K562 (cell line): ENCODE results near the gene LAMP1. TPM values are rescaled to one million over a fixed set of nuclear protein-coding genes. Genes with fewer than 3 reads are reported as not detected.

ENCODE experiments used
- ATAC-seq: fragments of 200-7000 bp; cut with Tn5 transposase; 3 replicates; pipeline ENCODE4 v1.9.1; 2020; ENCODE audit warnings: moderate library complexity
- BruUV-seq: library from RNA; stranded (reverse); fragments of 400-500 nt; replicated peaks from 2 replicates; lab custom pipeline; 2021; lab: Mats Ljungman, UMichigan
- CTCF ChIA-PET: fragments of 300-600 bp; formaldehyde crosslinking; extraction: SDS; loops from one replicate; lab custom pipeline; 2021; ENCODE audit warnings: low intra/inter-chr PET ratio; lab: Yijun Ruan, JAX
- POLR2A ChIA-PET: fragments of 300-600, 350-650 bp; sonication (Branson Sonifier 250); formaldehyde crosslinking; extraction: SDS; loops from one replicate; lab custom pipeline; 2021; ENCODE audit warnings: antibody characterized with exemption, inconsistent platforms; lab: Yijun Ruan, JAX
- DNase-seq, 4 experiments: peaks; one replicate each; pipeline versions ENCODE4 v3.0.0 to v3.0.0-alpha.2; 2011 to 2018; ENCODE audit warnings: low spot score in 3 of 4, mixed read lengths in 3 of 4; ENCODE audit errors: extremely low read depth in 1 of 4
- FAIRE-seq: peaks from 2 replicates; lab custom pipeline; 2011; peaks lifted over from hg19 to GRCh38; lab: Jason Lieb, UNC
- H2AFZ ChIP-seq: 2 replicates; pipeline ENCODE4 v1.6.0; 2011; ENCODE audit warnings: low read depth, low read length, control low read depth, inconsistent platforms
- H3K27ac ChIP-seq: fragments of 200-600 bp; 3 replicates; pipeline ENCODE4 v1.8.0; 2011; ENCODE audit warnings: low read depth, mild to moderate bottlenecking, control low read depth, inconsistent platforms, low read length, moderate library complexity, mixed read lengths; ENCODE audit errors: extremely low read depth
- H3K27me3 ChIP-seq, 2 experiments: fragments of 300-600 bp in 1 of 2; 2 replicates in 1 of 2; 3 replicates in 1 of 2; pipeline versions ENCODE4 v1.6.0 to v1.8.0; 2011; ENCODE audit warnings: inconsistent platforms in 2 of 2, low read length in 2 of 2, mild to moderate bottlenecking in 1 of 2, mixed read lengths in 1 of 2, moderate library complexity in 1 of 2; ENCODE audit not compliant: control insufficient read depth in 2 of 2, insufficient read depth in 2 of 2
- H3K36me3 ChIP-seq: fragments of 300-600 bp; 3 replicates; pipeline ENCODE4 v1.8.0; 2011; ENCODE audit warnings: mild to moderate bottlenecking, low read length, inconsistent platforms; ENCODE audit not compliant: control insufficient read depth, insufficient read depth
- H3K4me1 ChIP-seq, 2 experiments: fragments of 200-600 bp in 1 of 2; replicated peaks in 1 of 2; 2 replicates in 1 of 2; 3 replicates in 1 of 2; pipeline versions ENCODE4 v1.5.1 to v1.8.0; 2011; ENCODE audit warnings: inconsistent platforms in 2 of 2, low read length in 2 of 2, mild to moderate bottlenecking in 1 of 2, mixed read lengths in 1 of 2, moderate library complexity in 1 of 2; ENCODE audit not compliant: control insufficient read depth in 2 of 2, insufficient read depth in 2 of 2
- H3K4me2 ChIP-seq: 2 replicates; pipeline ENCODE4 v1.6.1; 2011; ENCODE audit warnings: low read length, control low read depth, inconsistent platforms, mixed read lengths; ENCODE audit not compliant: insufficient read depth
- H3K4me3 ChIP-seq: fragments of 200-600 bp; sonication (generic), shearing (Covaris generic); 2 replicates; pipeline ENCODE4 v1.5.1; 2016; ENCODE audit warnings: control low read depth, inconsistent platforms
- H3K79me2 ChIP-seq: fragments of 200-600 bp; 3 replicates; pipeline ENCODE4 v1.8.0; 2011; ENCODE audit warnings: low read length, inconsistent platforms; ENCODE audit not compliant: control insufficient read depth, insufficient read depth
- H3K9ac ChIP-seq, 2 experiments: 2 replicates each; pipeline versions ENCODE4 v1.6.0 to v1.6.1; 2011; ENCODE audit warnings: low read depth in 2 of 2, low read length in 2 of 2, control low read depth in 1 of 2, inconsistent platforms in 1 of 2, mild to moderate bottlenecking in 1 of 2, mixed read lengths in 1 of 2; ENCODE audit not compliant: insufficient read depth in 1 of 2
- H3K9me1 ChIP-seq: one replicate; pipeline ENCODE4 v1.6.0; 2011; ENCODE audit warnings: inconsistent platforms, mild to moderate bottlenecking, low read length, moderate library complexity; ENCODE audit not compliant: control insufficient read depth, insufficient read depth
- H3K9me3 ChIP-seq: replicated peaks from 2 replicates; pipeline ENCODE4 v1.5.1; 2011; ENCODE audit warnings: low read depth, low read length, inconsistent platforms; ENCODE audit not compliant: control insufficient read depth, insufficient read depth
- H4K20me1 ChIP-seq: replicated peaks from 2 replicates; pipeline ENCODE4 v1.6.1; 2011; ENCODE audit warnings: low read length, inconsistent platforms, mixed read lengths; ENCODE audit not compliant: control insufficient read depth, insufficient read depth
- EGR1 ChIP-seq: fragments of 450-650 bp; conservative IDR thresholded peaks from 2 replicates; pipeline ENCODE4 v1.6.1; 2017; ENCODE audit warnings: mild to moderate bottlenecking
- FOXJ2 ChIP-seq: fragments of 200-800 bp; sonication (Bioruptor generic); IDR thresholded peaks from 2 replicates; pipeline ENCODE4 v1.6.1; 2016; ENCODE audit warnings: missing genetic modification characterization, missing compliant biosample characterization
- HNRNPUL1 ChIP-seq: fragments of 200-400 bp; formaldehyde crosslinking; IDR thresholded peaks from 2 replicates; pipeline ENCODE4 v1.6.1; 2017; ENCODE audit warnings: low read length
- NCOR1 ChIP-seq: fragments of 450-650 bp; IDR thresholded peaks from 2 replicates; pipeline ENCODE4 v1.6.1; 2016; ENCODE audit warnings: mild to moderate bottlenecking, moderate library complexity
- PHTF2 ChIP-seq: fragments of 250-450 bp; sonication (Bioruptor Pico); IDR thresholded peaks from 2 replicates; pipeline ENCODE4 v1.5.0; 2021; ENCODE audit warnings: mild to moderate bottlenecking
- PURB ChIP-seq: sonication (generic); formaldehyde crosslinking; IDR thresholded peaks from 2 replicates; pipeline ENCODE4 v1.9.0; 2021; ENCODE audit warnings: low read depth, mild to moderate bottlenecking, missing genetic modification reagents
- RBM39 ChIP-seq: fragments of 200-400 bp; formaldehyde crosslinking; optimal IDR thresholded peaks from 2 replicates; pipeline ENCODE3; 2018; ENCODE audit warnings: low read depth, low read length
- SIRT6 ChIP-seq: IDR thresholded peaks from one replicate; pipeline ENCODE4 v1.6.1; 2012; ENCODE audit warnings: low read depth, mild to moderate bottlenecking, control low read depth, inconsistent platforms, low read length, moderate library complexity
- SUPT5H ChIP-seq: fragments of 450-650 bp; IDR thresholded peaks from 2 replicates; pipeline ENCODE4 v1.6.1; 2016
- ZBTB8A ChIP-seq: fragments of 450-650 bp; IDR thresholded peaks from 2 replicates; pipeline ENCODE4 v1.6.1; 2018; ENCODE audit warnings: mild to moderate bottlenecking, moderate library complexity; ENCODE audit not compliant: partially characterized antibody
- ZNF436 ChIP-seq: fragments of 250-450, 450-650 bp; sonication (Bioruptor Pico); formaldehyde crosslinking; IDR thresholded peaks from 2 replicates; pipeline ENCODE4 v1.7.0; 2020; ENCODE audit warnings: mild to moderate bottlenecking
- ZNF785 ChIP-seq: fragments of 250-450 bp; sonication (Bioruptor Pico); IDR thresholded peaks from 2 replicates; pipeline ENCODE4 v1.4.0; 2020; ENCODE audit warnings: mild to moderate bottlenecking
- WGBS: fragments of 100-300 bp; shearing (Covaris generic); methylation state at CpG from one replicate; pipeline ENCODE4 v1.1.6; 2016; ENCODE audit warnings: low coverage, mixed read lengths; ENCODE audit not compliant: insufficient coverage; ENCODE audit errors: missing lambda C conversion rate; 5-methylcytosine and 5-hydroxymethylcytosine counted together
- in situ Hi-C: fragments of 300-500 bp; cut with MboI; formaldehyde crosslinking; loops from 4 replicates; pipeline ENCODE4 v1.15.0; 2018; ENCODE audit warnings: inconsistent platforms, mixed read lengths
- intact Hi-C: fragments of 100-400 bp; cut with micrococcal nuclease; formaldehyde crosslinking; loops from 2 replicates; pipeline ENCODE4 v1.14.2; 2022
- polyA plus RNA-seq, 8 experiments: library from polyadenylated mRNA; depleted of rRNA in 4 of 8; stranded (reverse) in 5 of 8; unstranded in 3 of 8; fragments of >200 nt; fragmentation: Nextera tagmentation in 2 of 8; fragmentation: Illumina TruSeq in 1 of 8; extraction: Ambion mirVana in 2 of 8; extraction: Trizol in 1 of 8; gene quantifications; 2 replicates each; pipeline versions ENCODE4 v1.2.1 to v1.2.3, GENCODE V29; 2011 to 2014; ENCODE audit warnings: inconsistent platforms in 1 of 8, missing spikeins in 1 of 8
- total RNA-seq, 7 experiments: library from RNA; depleted of rRNA in 6 of 7; stranded (reverse); fragments of >200 nt in 6 of 7; fragmentation: Illumina TruSeq in 2 of 7; extraction: Trizol in 2 of 7; gene quantifications; 2 replicates each; pipeline versions ENCODE4 v1.2.1 to v1.2.3, GENCODE V29; 2011 to 2021; ENCODE audit warnings: low replicate concordance in 1 of 7
- TF ChIP-seq, protein P1 (sequence below), 2 experiments: IDR thresholded peaks; 2 replicates each; pipeline ENCODE4 v1.6.1; 2012; ENCODE audit warnings: improper control_type of control experiment in 2 of 2, low read depth in 2 of 2, low read length in 2 of 2, borderline replicate concordance in 1 of 2

The LAMP1 gene
- total and polyA plus RNA-seq, 9 of the 15 experiments (the other 6 are each of a cell fraction or from before 2014, with no cell fraction given), result 2.2 to 70.1 (median 30.5) TPM

DNA sequence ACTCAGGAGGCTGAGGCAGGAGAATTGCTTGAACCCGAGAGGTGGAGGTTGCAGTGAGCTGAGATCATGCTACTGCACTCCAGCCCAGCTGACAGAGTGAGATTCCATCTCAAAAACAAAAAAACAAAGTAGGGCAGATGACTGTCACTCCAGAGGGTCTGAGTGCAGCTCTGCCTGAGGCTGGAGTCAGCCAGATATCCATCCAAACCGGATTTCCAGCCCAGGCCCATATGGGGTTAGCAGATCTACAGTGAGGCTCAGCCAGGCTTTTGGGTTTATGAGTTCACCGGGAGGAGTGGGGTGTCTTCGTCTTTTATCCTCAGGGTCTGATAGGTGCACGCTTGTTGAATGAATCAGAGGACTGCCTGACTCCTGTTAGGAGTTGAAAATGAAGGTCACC, 19.0 kb downstream of the LAMP1 start:
- DNase-seq, result no peak
- BruUV-seq, result no TSS peak
- ATAC-seq, result no peak
- Histone ChIP-seq H3K9me1 (no peaks in the 10 kb centered on the region), H3K36me3 (peaks cover 48% of the 10 kb centered on the region; the same call in 2 of the 3 replicates), H3K4me3 (no peak overlapping the region), H3K4me2 (no peak overlapping the region), H3K79me2 (no peaks in the 10 kb centered on the region), H3K27me3 (no peaks in the 10 kb centered on the region), H3K9ac (no peak overlapping the region), H3K27ac (no peak overlapping the region), H4K20me1 (no peaks in the 10 kb centered on the region), H2AFZ (no peak overlapping the region), H3K4me1 (no peaks in the 10 kb centered on the region; a peak in 1 of 5 replicates), H3K9me3 (no peaks in the 10 kb centered on the region)
- FAIRE-seq, result no peak
- WGBS, result 79% methylated on average over 5 of the region's 5 CpGs
- no peak for TF ChIP-seq ZNF436 (CRISPR knock-in tag)
- TF ChIP-seq, protein P1, sequence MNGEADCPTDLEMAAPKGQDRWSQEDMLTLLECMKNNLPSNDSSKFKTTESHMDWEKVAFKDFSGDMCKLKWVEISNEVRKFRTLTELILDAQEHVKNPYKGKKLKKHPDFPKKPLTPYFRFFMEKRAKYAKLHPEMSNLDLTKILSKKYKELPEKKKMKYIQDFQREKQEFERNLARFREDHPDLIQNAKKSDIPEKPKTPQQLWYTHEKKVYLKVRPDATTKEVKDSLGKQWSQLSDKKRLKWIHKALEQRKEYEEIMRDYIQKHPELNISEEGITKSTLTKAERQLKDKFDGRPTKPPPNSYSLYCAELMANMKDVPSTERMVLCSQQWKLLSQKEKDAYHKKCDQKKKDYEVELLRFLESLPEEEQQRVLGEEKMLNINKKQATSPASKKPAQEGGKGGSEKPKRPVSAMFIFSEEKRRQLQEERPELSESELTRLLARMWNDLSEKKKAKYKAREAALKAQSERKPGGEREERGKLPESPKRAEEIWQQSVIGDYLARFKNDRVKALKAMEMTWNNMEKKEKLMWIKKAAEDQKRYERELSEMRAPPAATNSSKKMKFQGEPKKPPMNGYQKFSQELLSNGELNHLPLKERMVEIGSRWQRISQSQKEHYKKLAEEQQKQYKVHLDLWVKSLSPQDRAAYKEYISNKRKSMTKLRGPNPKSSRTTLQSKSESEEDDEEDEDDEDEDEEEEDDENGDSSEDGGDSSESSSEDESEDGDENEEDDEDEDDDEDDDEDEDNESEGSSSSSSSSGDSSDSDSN (IDR thresholded peaks at IDR 0.05; ENCODE audit: borderline replicate concordance in 1 of 2, low read depth in 2 of 2, low read length in 2 of 2), result no peak
- no peak for TF ChIP-seq SUPT5H
- no peak for TF ChIP-seq NCOR1
- no peak for TF ChIP-seq ZBTB8A
- TF ChIP-seq EGR1, result no peak
- no peak for TF ChIP-seq PURB (CRISPR knock-in tag)
- TF ChIP-seq ZNF785 (CRISPR knock-in tag), result no peak
- no peak for TF ChIP-seq RBM39
- TF ChIP-seq FOXJ2, result no peak
- no peak for TF ChIP-seq SIRT6
- TF ChIP-seq HNRNPUL1, result no peak
- no peak for TF ChIP-seq PHTF2
- ChIA-PET POLR2A (interaction anchor here (0.6 to 1.7 kb wide), 3 partner anchors 14 to 995 kb away, joined by 3 to 6 read pairs (median 4); no protein-coding TSS in a partner anchor), CTCF (no interaction called here)
- in situ Hi-C loops (no loop called here), intact Hi-C loops (no loop called here)
